HG03571 (cell line): ENCODE measurements around the gene XYLB.

Experiments used
- ATAC-seq: cut with Tn5 transposase; IDR thresholded peaks from one replicate; pipeline ENCODE4 v1.9.1; 2021; ENCODE audit not compliant: unreplicated experiment

The XYLB gene

DNA sequence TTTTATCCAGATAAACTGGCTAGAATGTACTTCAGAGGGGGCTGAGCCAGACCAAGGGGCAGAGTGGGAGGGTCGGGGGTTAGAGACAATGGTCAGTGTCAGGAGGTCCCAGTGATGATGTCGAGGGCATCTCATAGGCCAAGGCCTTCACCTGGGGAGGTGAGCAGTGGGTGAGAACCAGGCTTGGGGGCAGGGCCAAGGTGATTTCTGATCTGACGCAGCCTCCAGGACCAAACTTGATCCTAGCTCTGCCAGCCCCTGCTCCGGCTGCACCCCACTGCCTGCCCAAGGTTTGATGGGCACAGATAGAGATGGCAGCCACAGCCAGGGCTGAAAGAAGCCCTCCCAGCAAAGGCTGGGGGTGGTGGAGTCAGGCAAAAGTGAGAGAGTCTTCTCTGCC is 14.9 kb downstream of the XYLB start:
- no peak for ATAC-seq

DNA sequence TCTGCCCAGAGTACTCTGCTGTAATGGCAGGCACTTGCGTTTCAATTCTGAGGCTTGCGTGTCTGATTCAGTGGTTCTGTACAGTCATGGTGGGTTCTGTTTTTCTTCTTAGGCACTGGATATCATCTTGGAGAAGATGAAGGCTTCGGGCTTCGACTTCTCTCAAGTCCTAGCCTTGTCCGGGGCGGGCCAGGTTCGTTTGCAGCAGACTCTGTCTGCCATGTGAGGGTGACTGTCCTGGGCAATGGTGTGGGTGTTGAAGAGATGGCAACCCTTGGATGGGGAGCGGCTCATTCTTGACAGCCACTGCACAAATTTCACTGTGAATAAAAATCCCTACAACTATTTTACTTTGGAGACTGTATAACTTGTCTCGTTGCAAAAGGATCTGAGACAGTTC is 16.2 kb downstream of the XYLB start:
- ATAC-seq = no peak

DNA sequence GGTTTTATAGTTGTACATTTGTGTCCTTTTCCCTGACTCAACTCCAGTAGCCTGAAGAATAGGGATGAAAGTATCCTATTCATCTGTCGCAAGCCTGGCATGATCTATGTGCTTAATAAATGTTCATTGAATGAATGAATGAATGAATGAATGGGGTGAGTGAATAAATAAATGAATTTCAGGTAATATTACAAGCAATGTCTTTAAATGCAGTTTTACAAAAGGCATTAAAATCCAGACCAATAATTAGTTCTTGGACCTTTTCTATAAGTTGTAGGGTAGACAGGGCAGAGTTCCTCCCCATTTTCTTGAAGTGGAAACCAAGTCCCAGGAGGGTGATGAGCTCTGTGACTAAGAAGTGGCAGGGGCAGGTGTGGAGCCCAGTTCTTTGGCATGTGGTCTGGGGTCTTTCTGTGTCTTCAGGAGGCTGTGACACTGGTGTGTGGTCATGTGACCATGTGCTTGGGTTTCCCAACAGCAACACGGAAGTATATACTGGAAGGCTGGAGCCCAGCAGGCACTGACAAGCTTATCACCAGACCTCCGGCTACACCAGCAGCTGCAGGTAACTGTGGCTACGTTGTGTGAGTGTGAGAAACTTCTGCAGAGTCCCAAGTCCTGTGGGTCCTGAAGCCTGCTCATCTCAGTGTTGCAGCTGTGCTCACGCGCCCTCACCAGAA is 18.3 kb downstream of the XYLB start:
- no peak for ATAC-seq

DNA sequence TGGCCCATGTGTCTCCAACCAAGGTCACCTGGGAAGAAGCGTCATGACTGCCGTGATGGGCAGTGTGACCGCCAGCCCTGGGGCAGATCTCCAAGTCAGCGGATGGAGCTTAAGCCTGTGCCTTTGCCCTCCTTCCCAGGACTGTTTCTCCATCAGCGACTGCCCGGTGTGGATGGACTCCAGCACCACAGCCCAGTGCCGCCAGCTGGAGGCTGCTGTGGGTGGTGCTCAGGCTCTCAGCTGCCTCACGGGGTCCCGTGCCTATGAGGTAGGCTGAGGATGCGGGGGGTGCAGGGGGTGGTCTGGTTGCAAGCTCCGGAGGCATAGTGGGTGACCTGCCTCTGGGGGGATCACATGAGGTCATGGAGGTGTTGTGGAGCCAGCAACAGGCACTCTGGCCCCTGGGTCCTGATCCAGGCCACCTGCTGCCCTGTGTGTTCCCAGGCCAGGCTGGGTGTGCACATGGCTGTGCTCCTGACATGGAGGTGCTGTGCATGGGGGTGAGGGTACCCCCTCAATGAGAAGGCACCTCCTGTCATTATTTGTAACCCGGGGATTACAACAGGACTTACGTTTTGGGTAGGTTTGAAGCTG is 19.0 kb downstream of the XYLB start:
- ATAC-seq = no peak

DNA sequence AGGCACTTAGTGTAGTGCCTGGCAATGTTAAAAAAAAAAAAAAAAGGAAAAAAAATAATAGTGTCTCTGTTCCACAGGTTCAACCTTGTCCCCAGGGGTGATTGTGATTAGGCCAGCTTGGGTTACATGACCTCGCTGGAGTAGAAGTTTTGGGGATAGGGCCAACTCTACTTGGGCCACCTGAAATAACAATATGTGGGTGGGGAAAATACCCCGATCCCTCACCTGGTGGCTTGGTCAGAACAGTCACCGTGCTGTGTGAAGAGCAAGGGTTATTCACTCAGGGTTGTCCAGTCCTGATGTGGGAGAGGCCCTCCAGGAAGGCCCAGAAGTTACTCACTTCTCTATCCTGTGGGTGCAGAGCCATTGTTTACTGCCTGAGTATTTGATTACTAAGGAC is 19.5 kb downstream of the XYLB start:
- no peak for ATAC-seq

DNA sequence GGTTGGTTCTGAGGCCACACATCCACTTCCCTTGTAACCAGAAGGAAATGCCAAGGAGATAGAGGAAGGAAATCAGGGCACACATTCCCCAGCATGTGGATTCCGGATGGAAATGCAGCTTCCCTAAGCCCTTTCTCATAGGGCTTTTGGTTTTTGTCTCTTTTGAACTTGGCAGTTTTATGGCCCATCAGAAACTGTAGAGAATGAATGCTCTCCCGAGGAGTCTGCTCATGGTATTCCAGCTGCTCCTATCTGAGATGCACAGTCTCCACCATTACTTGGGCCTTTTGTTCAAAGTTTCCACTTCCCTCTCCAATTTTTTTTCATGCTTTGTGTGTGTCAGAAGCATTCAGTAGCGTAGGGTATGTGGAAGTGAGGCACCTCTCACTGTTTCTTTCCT is 21.2 kb downstream of the XYLB start:
- no peak for ATAC-seq

DNA sequence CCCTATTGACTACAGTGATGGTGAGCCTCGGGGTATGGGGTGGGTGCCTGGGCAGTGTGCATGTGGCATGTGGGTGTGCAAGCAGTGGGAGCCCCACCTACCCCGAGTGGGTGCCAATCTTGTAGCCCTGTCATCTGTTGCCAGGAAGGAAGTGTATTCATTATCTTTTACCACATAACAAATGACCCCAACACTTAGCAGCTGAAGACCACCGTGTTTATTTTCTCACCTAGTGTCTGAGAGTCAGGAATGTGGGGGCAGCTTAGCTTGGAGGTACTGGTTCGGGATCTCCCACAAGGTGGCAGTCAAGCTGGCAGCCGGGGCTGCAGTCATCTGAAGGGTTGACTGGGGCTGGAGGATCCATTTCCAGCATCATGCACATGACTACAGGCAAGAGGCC is 21.7 kb downstream of the XYLB start:
- no peak for ATAC-seq

DNA sequence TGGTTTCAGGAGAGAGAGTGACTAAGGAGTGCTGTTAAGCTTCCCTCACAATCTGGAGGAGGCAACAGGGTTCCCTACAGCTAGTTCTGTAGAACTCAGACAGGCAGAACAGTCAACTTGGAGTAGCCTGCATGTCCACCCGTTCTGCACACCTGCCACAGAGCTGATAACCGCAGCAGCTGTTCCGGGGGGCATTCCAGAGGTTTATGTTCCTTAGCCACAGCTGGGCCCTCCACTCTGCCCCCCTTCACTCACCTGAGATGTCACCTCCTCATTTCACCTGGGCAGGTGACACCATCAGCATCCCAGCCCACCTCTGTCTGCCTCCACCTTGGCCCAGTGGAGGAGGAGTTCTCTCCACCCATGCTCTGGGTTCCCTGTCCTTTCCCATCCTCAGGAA is 22.6 kb downstream of the XYLB start:
- no peak for ATAC-seq

DNA sequence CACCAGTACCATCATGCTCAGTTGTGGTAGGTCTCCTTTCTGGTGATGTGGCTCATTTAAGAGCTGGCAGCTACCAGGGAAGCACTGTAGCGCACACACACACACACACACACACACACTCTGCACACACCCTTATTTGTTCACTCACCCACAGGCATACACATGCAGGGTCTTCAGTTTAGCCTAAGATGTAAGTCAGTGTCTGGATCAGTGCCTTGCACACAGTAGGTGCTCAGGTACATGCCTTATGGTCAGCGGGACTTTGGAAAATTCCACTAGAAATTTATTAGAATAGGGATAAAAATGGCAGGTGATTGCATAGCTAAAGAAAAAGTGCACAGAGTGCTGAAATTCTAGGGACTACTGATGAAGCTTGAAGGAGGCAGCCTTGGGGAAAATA is 23.6 kb downstream of the XYLB start:
- no peak for ATAC-seq

DNA sequence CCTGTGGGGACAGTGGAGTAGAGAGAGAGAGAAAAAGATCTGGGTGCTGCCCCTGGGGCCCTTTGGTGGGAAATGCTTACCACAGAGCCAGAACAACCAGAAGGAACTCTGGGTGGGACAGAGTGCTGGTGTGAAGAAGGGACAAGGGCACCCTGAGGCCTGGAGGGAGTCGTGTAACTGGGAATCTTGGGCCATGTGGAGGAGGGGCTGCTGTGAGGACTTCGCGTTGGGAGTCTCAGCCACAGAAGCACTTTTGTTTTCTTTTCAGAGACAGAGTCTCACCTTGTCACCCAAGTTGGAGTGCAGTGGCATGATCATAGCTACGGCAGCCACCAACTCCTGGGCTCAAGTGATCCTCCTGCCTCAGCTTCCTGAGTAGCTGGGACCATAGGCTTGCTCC is 24.3 kb downstream of the XYLB start:
- ATAC-seq = no peak

DNA sequence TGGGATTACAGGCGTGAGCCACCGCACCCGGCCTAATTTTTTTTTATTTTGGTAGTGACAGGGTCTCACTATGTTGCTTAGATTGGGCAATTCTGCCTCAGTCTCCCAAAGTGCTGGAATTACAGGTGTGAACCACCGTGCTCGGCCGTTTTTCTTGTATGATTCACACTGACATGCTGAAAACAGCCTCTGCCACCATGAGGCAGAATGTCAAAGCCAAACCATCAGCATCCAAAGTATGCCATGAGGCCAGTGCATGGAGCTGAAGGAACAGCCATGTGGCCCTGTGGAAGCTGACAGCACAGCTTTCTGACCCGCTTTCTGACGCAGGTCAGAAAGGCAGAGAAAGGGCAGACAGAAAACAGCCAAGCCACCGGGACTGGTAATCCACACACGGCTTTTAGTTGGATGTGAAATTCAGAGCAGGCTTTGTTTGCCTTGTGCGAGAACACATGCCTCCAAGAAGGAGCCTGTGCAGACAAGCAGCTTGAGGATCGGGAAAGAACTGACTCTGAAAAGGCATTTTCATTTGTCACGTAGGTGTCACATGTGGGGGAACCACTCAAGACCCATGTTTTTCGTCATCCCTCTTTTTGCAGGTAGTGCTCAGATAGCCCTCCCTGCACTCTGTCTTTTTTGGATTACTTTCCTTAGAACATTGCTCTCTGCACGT is 25.1 kb downstream of the XYLB start:
- ATAC-seq = no peak

DNA sequence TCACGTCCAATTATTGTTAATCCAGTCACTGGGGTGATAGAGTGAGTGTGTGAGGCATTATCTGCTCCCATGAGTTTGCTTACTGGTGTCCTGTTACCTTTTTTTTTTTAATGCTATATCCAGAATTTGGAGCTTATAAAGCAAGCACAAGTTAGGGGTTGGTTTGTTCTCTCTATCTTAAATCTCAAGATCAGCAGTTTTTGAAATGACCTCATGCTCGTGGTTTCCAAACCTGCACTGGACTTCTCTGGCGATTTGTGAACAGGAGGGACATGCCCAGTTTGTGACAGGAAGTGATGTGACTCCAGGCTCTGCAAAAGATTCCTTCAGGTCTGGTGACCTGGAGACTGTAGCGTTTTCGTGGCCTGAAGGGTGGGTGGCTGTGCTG is 25.6 kb downstream of the XYLB start:
- ATAC-seq = no peak

DNA sequence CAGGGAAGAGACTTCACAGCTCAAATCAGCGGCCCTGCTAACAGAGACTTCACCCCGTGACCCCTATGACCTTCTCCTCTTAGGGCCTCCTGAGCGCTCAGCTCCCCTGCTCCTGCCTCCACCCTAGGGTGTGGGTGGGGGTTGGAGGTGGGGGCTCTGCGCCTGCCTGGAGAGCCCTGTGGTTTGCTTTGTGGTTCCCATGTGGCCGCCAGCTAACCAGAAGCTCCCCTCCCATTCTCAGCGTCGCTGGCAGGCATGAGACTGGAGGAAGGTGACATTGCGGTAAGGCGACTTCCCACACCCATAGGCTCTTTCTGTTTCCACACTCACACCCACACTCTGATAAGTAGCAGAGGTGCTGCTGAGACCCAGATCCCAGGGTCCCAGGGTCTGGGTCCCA is 27.6 kb downstream of the XYLB start:
- ATAC-seq = no peak

DNA sequence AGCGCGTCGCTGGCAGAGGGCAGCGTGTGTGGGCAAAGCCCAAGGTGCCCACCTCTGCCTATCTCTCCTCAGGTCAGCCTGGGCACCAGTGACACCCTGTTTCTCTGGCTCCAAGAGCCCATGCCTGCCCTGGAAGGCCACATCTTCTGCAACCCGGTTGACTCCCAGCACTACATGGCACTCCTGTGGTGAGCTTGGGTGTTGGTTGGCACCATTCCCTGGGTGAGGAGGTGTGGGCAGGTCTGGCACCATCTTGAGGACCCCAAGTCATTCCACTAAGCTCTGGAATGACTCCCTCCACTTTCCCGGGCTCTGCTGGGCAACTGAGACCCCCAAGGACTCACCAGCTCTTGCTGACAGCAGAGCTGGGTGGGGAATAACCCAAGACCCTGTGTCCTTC is 28.5 kb downstream of the XYLB start:
- ATAC-seq = no peak

DNA sequence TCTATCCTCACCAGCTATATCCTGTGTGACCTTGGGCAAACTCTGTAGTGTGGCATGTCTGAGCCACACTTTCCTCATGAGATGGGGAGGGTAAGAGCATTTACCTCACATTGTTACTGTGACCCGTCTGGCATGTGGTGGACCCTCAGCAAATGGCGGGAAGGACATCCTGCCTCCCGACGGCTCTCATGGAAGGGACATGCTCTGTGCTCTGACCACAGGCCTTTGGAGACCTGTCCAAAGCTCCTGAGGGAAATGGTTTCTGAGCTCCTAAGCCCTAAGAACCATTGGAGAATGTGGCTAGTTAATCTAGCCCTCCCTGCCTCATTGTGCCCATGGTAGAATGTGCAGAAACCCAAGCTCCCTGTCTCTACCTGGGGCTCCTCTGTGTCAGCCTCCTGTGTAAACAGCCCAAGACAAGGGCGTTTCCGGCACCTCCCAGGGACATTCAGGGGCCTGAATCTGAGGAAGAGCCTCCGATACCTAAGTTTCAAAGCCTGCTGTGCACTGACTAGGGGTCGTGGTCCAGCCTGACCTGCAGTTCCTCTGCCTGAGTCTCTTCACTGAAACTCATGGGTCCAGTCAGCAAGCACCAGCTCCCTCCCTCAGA is 29.0 kb downstream of the XYLB start:
- no peak for ATAC-seq

DNA sequence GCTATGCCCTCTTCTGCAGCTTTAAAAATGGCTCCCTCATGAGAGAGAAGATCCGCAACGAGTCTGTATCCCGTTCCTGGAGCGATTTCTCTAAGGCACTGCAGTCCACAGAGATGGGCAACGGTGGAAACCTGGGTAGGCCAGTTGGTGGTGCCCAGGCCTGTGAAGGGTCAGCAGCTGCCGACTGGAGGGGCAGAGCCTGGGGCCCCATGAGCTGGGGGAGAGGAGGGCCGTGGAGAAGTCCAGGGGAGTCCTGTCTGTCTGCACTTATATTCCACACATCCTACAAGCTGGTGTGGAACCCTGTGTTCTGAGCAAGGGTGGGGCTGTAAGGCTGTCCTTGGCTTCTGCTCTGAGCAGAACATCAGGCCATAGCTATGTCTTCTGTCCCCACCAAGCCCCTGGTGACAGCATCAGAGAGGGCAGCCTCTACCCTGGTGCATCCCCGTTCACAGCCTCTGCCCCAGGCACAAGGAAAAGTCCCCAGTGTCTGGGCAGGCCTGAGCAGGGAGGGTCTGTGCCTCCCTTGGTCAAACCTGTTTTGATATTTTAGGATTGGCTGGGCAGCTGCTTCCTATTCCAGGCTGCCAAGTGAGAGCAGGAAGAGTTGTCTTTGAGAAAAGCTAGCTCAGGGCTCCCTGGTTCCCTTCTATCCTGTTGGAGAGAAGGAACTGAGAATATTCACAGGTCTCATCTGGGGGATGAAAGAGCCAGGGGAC is 29.7 kb downstream of the XYLB start:
- ATAC-seq = no peak

DNA sequence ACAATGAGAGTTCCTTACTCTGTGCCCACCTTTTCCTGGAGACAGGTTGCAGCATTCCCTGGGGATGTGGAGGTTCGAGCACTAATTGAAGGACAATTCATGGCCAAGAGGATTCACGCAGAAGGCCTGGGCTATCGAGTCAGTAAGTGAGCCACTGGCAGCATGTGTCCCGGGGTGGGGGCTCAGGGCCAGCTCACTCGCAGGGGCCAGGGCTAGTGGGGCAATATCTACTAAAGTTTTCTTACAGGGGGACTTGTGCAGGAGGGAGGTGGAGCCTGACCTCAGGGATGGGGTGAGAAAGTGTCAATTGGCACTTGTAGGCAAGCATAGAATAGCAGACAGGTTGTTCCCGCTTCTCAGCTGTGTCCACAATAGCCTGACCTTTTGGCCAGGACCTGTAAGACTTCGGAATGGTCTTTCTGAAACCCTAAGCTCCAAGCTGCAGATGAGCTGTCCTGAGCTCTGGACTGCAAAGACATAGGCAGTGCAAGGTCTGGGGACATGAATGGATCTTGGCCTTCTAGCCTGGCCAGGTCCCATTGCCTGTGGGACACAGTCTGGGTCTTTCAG is 32.7 kb downstream of the XYLB start:
- ATAC-seq = no peak

DNA sequence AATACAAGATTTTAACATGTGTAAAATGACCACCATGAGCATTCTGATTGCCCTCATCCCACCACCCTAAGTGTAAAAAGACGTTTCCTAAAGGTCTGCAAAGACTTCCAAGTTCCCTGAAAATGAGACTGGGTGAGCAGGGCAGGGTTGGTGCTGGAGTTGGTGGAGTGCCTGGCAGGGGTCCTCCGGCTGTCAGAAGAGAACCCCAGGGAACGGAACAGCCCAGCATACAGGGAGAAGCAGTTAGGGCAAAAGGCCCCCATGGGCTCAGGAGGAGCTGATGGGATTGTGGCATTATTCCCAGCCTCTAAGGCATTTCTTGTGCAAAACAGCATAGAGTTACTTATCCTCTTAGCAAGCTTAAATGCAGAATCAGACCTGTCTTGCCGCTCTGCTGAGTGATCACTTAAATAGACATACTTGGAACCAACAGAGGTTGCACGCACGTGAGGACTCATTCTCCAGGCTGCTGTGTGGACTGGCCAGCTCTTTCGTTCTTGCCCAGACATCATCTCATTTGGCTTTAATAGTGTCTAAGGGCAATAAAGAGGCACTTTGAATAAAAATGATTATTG is 36.0 kb downstream of the XYLB start:
- no peak for ATAC-seq

DNA sequence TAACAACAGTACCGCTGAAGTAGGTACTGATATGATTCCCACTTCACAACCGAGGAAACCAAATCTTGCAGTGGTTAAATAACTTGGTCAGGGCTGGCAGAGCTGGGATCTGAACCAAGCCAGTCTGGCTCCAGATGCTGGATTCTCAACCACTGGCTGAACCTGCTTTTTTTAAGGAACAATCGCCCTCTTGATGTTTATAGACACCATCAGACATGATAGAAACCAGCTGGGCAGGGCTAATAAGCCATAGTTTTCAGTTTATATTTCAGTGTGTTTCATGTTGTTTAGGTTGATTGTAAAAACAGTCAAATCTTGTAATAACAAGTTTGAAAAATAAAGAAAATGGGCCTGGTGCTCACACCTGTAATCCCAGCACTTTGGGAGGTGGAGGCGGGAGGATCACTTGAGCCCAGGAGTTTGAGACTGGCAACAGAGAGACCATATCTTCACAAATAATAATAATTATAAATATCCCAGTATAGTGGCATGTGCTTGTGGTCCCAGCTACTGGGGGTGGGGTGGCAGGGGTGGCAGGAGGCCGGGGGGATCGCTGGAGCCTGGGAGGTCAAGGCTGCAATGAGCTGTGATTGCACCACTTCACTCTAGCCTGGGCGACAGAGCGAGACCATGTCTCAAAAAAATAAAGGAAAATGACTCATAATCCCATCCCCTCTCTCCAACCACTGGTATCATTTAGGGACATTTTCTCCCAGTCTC is 36.7 kb downstream of the XYLB start:
- no peak for ATAC-seq

DNA sequence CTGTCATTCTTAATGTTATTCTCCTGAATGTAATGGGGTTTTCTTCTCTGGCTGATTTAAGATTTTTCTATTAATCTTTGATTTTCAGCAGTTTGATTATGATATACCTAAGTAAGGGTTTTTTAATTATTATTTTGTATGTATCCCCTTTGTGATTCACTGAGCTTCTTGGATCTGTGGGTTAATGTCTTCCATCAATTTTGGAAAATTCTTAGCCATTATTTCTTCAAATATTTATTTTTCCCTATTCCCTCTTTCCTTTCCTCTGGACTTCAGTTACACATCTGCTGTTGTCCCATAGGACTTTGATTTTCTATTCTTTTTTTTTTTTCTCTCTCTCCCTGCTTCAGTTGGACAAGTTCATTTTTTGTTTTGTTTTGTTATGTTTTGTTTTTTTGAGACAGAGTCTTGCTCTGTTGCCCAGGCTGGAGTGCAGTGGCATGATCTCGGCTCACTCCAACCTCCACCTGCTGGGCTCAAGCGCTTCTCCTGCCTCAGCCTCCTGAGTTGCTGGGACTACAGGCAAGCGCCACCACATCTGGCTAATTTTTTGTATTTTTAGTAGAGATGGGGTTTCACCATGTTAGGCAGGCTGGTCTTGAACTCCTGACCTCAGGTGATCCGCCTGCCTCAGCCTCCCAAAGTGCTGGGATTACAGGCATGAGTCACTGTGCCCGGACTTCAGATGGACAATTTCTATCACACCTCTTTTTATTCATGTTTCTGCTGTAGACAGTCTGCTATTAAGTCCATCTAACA is 40.6 kb downstream of the XYLB start:
- no peak for ATAC-seq
